22Rv1 (cell line): ENCODE measurements around the gene SMC4.

Experiments used
- ZFX ChIP-seq: fragments of 450-650 bp; IDR thresholded peaks from 2 replicates; pipeline ENCODE4 v1.6.1; 2017; ENCODE audit warnings: antibody characterized with exemption, borderline replicate concordance
- TF ChIP-seq, protein P1 (sequence below): fragments of 450-650 bp; IDR thresholded peaks from 2 replicates; pipeline ENCODE4 v1.5.1; 2017; ENCODE audit warnings: mild to moderate bottlenecking

- TF ChIP-seq, protein P1, sequence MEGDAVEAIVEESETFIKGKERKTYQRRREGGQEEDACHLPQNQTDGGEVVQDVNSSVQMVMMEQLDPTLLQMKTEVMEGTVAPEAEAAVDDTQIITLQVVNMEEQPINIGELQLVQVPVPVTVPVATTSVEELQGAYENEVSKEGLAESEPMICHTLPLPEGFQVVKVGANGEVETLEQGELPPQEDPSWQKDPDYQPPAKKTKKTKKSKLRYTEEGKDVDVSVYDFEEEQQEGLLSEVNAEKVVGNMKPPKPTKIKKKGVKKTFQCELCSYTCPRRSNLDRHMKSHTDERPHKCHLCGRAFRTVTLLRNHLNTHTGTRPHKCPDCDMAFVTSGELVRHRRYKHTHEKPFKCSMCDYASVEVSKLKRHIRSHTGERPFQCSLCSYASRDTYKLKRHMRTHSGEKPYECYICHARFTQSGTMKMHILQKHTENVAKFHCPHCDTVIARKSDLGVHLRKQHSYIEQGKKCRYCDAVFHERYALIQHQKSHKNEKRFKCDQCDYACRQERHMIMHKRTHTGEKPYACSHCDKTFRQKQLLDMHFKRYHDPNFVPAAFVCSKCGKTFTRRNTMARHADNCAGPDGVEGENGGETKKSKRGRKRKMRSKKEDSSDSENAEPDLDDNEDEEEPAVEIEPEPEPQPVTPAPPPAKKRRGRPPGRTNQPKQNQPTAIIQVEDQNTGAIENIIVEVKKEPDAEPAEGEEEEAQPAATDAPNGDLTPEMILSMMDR, result no peak
- TF ChIP-seq ZFX, result no peak
These were observed 6.7 kb upstream of the SMC4 start for GRCh38 chr3:160392798-160393197.
